DMS79 (cell line): ENCODE results near the gene PTPRH.

Source experiments
- DNase-seq: peaks from one replicate; lab custom pipeline; 2025; lab: John Stamatoyannopoulos, UW

PTPRH gene

GRCh38 chr19:55132453-55133129, 76.7 kb downstream of the PTPRH start:
- no peak for DNase-seq

- no peak for DNase-seq
These were observed 77.9 kb downstream of the PTPRH start for GRCh38 chr19:55131421-55131820.
